ENCODE data around the gene SLC2A2. TPM values are rescaled to one million over a fixed set of nuclear protein-coding genes. Genes with fewer than 3 reads are reported as not detected.
A peak's percentile ranks its signal among the peaks of the same experiment; 100 is the strongest.

SLC2A2 gene
- total RNA-seq, 1 experiment from 2014 or later: 0.09 TPM

- CTCF ChIA-PET: interaction anchor here (0.6 kb wide), 1 partner anchor 1610 kb away, joined by 4 read pairs; no protein-coding TSS in a partner anchor
- no peak overlapping the region for H3K27ac Mint-ChIP-seq (ENCODE audit: unreplicated experiment)
- BruUV-seq (replicated peaks): no TSS peak
- no peak overlapping the region for H3K4me3 Mint-ChIP-seq (ENCODE audit: low read depth, unreplicated experiment)
- no peak for TF ChIP-seq CTCF (IDR thresholded peaks at IDR 0.05; ENCODE audit: unreplicated experiment)
- H3K4me1 Mint-ChIP-seq (ENCODE audit: low read depth, unreplicated experiment): no peaks in the 10 kb centered on the region
- no peaks in the 10 kb centered on the region for H3K27me3 Mint-ChIP-seq (ENCODE audit: unreplicated experiment)
- intact Hi-C loops (cut with micrococcal nuclease; ENCODE audit: unreplicated experiment): no loop called here
- no peak for DNase-seq
- no peaks in the 10 kb centered on the region for H3K9me3 Mint-ChIP-seq (ENCODE audit: low read depth, unreplicated experiment)
- H3K36me3 Mint-ChIP-seq (ENCODE audit: insufficient read depth, unreplicated experiment): no peaks in the 10 kb centered on the region
These were observed 15.2 kb downstream of the SLC2A2 start for GRCh38 chr3:171011109-171011872.

- intact Hi-C loops (cut with micrococcal nuclease; ENCODE audit: unreplicated experiment): no loop called here
- DNase-seq: no peak
- H3K27me3 Mint-ChIP-seq (ENCODE audit: unreplicated experiment): no peaks in the 10 kb centered on the region
- H3K27ac Mint-ChIP-seq (ENCODE audit: unreplicated experiment): no peak overlapping the region
- no peak overlapping the region for H3K4me3 Mint-ChIP-seq (ENCODE audit: low read depth, unreplicated experiment)
- CTCF ChIA-PET: interaction anchor here (1.5 kb wide), 1 partner anchor 11 kb away, joined by 4 read pairs; no protein-coding TSS in a partner anchor
- no peaks in the 10 kb centered on the region for H3K9me3 Mint-ChIP-seq (ENCODE audit: low read depth, unreplicated experiment)
- H3K36me3 Mint-ChIP-seq (ENCODE audit: insufficient read depth, unreplicated experiment): peaks cover under 1% of the 10 kb centered on the region
- TF ChIP-seq CTCF (IDR thresholded peaks at IDR 0.05; ENCODE audit: unreplicated experiment): no peak
- H3K4me1 Mint-ChIP-seq (ENCODE audit: low read depth, unreplicated experiment): peaks cover 39% of the 10 kb centered on the region
- no TSS peak for BruUV-seq (replicated peaks)
These were observed 19.2 kb downstream of the SLC2A2 start for GRCh38 chr3:171007316-171007715.

DNA sequence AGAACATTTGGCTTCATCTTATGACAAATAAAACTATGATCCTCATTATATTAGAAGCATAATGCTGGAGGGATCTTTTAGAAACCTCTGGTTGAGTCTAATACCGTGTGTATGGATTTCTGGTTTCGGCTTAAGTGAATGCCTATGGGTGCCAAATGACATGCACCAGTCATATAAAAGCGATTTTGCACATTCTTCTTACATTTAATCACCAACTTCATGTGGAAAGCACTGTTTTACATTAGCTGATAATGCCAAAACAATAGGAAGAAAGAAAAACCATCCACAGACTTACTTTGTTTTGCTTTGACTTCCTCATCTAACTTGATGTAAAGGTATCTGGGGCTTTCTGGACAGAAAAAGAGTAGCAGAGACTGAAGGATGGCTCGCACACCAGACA is 20.9 kb downstream of the SLC2A2 start:
- Mint-ChIP-seq H3K27ac (ENCODE audit: unreplicated experiment) (no peak overlapping the region), H3K4me1 (ENCODE audit: low read depth, unreplicated experiment) (peaks cover 55% of the 10 kb centered on the region), H3K9me3 (ENCODE audit: low read depth, unreplicated experiment) (no peaks in the 10 kb centered on the region), H3K36me3 (ENCODE audit: insufficient read depth, unreplicated experiment) (peaks cover 6% of the 10 kb centered on the region), H3K27me3 (ENCODE audit: unreplicated experiment) (no peaks in the 10 kb centered on the region), H3K4me3 (ENCODE audit: low read depth, unreplicated experiment) (no peak overlapping the region)
- no peak for DNase-seq
- TF ChIP-seq CTCF (IDR thresholded peaks at IDR 0.05; ENCODE audit: unreplicated experiment): no peak
- BruUV-seq (replicated peaks): no TSS peak
- intact Hi-C loops (cut with micrococcal nuclease; ENCODE audit: unreplicated experiment): no loop called here
- CTCF ChIA-PET: interaction anchor here (0.5 to 1.9 kb wide), 3 partner anchors 10 to 300 kb away, joined by 3 to 6 read pairs (median 3); no protein-coding TSS in a partner anchor

GRCh38 chr3:171001957-171002694 is 24.4 kb downstream of the SLC2A2 start:
- intact Hi-C loops (cut with micrococcal nuclease; ENCODE audit: unreplicated experiment): loop anchor here (2.0 to 5.0 kb wide), 2 partner anchors 17 to 40 kb away; no protein-coding TSS in a partner anchor
- H3K4me1 Mint-ChIP-seq (ENCODE audit: low read depth, unreplicated experiment): peaks cover 86% of the 10 kb centered on the region
- CTCF ChIA-PET: interaction anchor here (0.6 to 1.0 kb wide), 4 partner anchors 16 to 1788 kb away, joined by 3 to 5 read pairs (median 4); no protein-coding TSS in a partner anchor

More at GRCh38 chr3:171001957-171002694, 24.4 kb downstream of the SLC2A2 start:
- peak; percentile 81 for DNase-seq
- H3K9me3 Mint-ChIP-seq (ENCODE audit: low read depth, unreplicated experiment): no peaks in the 10 kb centered on the region
- peaks cover 18% of the 10 kb centered on the region for H3K36me3 Mint-ChIP-seq (ENCODE audit: insufficient read depth, unreplicated experiment)
- no TSS peak for BruUV-seq (replicated peaks)
- H3K27me3 Mint-ChIP-seq (ENCODE audit: unreplicated experiment): no peaks in the 10 kb centered on the region
- peak overlapping the region; percentile 26 for H3K4me3 Mint-ChIP-seq (ENCODE audit: low read depth, unreplicated experiment)
- peak overlapping the region; percentile 85 for H3K27ac Mint-ChIP-seq (ENCODE audit: unreplicated experiment)
- TF ChIP-seq CTCF (IDR thresholded peaks at IDR 0.05; ENCODE audit: unreplicated experiment): no peak
